HG03520 (cell line): Measurements from ENCODE around the gene FOXD4L5.
"Not testable (repeated sequence)": the region's sequence is repeated elsewhere in the genome, so short reads cannot be mapped to it uniquely, and the experiment has no call there.

Experiments
- ATAC-seq: cut with Tn5 transposase; IDR thresholded peaks from one replicate; pipeline ENCODE4 v1.9.1; 2021; ENCODE audit warnings: mild to moderate bottlenecking, moderate library complexity; ENCODE audit not compliant: unreplicated experiment

FOXD4L5 gene

DNA sequence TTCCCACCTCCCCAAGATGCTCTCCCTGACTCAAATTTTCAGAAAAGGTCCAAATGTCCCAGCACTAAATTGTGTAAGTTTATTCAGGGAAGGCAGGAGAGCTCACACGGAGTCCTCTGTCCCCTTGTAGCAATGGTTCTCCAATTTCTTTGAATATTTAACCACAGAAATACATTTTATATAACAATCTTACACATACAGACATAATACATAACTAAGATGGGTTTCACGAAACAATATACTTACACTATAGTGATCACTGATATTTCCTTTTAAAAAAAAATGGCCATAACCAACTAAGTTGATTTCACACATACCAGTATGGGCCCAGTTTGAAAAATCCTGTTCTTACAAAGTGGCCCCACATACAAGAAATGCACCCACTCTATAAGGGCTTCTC lies at the start of gene FOXD4L5:
Gene FOXD4L5, minus strand, starts transcription at position 101 of the 400 bp plus-strand sequence. CDS start 832 bp downstream, outside the sequence.
- ATAC-seq, result not testable (repeated sequence)

DNA sequence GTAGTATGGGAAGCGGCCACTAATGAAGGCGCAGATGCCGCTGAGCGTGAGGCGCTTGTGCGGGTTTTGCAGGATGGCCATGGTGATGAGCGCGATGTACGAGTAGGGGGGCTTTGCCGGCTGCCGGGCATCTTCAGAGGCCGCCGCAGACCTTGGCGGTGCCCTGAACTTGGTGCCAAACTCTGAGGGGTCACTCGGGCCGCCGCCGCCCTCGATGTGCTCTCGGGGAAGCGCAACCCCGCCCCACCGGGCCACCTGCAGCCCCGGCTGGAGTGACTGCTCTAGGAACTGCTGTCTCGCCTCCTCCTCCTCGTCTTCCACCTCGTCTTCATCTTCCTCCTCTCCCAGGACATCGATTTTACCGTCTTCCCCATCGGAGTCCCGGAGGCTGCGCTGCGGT lies 1.1 kb downstream of the FOXD4L5 start:
- ATAC-seq, result not testable (repeated sequence)

DNA sequence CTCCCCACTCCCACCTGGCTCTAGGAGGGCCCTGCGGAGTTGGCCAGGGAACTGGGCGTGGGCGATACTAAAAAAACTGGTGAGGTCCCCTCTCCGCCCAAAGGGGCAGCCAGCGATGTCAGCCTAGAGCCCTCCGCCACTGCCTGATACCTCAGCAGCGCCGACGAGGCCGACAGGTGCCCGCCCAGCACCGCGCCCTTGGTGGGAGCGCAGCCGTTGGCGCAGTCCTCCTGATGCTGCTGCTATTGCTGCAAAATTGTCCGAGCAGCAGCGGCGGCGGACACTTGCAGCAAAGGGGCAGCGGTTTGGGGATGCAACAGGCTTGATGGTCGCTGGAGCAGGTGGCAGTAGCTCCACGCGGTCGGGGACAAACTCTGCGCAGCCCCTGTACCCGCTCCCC lies 2.0 kb downstream of the FOXD4L5 start:
- not testable (repeated sequence) for ATAC-seq
